Hepatic stellate cell (primary cell): ENCODE measurements around the gene PDIA3.
"Not testable (repeated sequence)": the region's sequence is repeated elsewhere in the genome, so short reads cannot be mapped to it uniquely, and the experiment has no call there.

Experiments used
- DNase-seq: peaks from one replicate; pipeline ENCODE4 v3.0.0; 2011; ENCODE audit warnings: low spot score

PDIA3 gene

DNA sequence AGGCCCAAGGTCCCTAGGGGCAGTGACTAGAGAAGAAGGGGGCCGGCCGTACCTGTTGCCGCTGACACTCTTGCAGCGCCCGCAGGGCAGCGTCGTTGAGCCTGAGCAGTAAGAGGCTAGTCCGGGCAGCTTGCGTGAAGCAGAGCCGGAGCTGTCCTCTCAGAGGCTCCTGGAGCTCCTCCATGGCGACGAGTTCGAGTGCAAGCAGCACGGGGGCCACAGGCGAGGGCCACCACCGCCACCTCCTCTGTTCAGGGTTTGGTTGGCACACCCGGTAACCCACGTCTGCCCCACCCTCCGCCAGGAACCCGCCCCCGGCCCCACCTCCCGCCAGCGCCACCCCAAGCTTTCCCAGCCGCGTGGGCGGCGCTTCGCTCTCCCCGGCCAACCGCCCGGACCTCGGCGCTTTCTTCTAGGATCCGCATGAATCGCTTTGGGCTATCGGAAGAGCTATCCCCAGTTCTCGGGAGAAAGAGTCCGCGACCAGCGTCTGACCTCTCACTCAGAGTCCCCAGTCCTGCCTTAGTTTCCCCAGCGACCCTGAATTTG is 30.6 kb downstream of the PDIA3 start, which contains the start of gene ELL3:
ELL3 (minus strand) TSS at position 249 of the 549 bp plus-strand sequence; CDS start at position 184, 65 bp downstream.
- peak; percentile 66 for DNase-seq

DNA sequence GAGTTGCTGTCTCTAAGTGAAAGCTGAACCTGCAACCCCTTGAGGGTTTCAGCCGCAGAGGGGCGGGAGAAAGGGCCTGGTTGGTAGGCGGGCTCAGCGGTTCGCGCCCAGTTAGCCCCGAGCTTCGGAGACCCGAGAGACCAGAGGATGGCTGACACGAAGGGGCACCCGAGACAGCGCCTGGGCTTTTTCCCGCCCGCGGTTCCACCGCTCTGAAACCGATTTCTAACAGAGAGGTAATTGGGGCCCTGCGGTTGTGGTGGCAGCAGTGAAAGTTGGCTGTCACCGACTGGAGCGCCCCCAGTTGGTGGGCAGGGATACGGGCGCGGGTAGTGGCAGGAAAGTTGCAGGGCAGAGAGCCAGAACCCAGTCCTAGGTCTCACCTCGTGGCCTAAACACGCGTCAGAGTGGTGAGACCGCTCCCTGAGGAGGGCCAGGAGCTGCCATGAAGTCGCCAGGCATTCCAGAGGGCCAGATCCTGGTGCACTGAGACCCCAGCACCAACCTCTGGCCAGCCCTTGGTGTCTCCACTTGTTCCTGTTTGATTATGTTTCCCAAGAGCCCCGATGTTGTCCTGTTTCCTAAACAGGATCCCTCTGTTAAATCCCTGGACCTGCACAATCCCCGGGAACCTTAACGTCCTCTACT is 31.2 kb downstream of the PDIA3 start:
- DNase-seq, result peak; percentile 70

DNA sequence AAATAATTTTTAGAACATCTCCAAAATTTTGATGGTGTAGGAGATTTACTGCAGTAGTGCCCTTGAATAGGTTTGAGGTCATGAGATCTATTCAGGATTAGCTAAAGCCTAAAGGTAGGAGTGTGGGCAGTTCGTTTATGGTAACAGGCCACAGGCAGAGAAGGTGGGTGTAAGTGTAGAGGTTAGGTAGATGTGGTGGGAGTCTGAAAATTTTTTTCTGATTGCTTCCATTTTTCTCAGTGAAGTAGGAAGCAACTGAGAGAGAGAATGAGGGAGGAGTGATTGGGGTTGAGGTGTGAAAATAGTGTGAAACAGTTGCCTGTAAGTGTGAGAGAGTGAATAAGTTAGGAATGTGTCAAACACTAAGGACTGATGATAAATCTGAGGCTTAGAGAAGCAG is 32.8 kb downstream of the PDIA3 start:
- DNase-seq, result no peak

DNA sequence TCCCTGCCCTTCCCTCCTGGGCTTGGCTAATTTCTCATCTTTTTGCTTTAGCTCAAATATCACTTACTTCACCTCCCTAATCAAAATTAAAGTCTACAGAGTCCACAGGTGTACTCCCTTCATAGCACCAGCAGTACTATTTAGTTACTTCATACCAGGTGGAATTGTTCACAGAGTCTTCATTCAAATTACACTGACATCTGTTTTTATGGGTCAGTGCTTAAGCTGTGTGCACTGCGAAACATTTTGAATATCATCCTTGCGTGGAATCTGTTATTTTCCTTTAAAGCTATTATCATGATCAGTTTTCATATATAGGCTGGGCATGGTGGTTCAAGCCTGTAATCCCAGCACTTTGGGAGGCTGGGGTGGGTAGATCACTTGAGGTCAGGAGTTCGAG is 43.2 kb downstream of the PDIA3 start:
- no peak for DNase-seq

GRCh38 chr15:43791993-43792760 is 45.9 kb downstream of the PDIA3 start, which contains the start of gene SERF2:
TSS of gene SERF2 (plus strand) at chr15:43792320. CDS start at chr15:43792377, 57 bp downstream.
- DNase-seq, result peak; percentile 100

- DNase-seq, result peak; percentile 70
Measured at GRCh38 chr15:43792761-43793476, 46.7 kb downstream of the PDIA3 start.

GRCh38 chr15:43793647-43794046 is 47.4 kb downstream of the PDIA3 start:
- DNase-seq, result no peak

DNA sequence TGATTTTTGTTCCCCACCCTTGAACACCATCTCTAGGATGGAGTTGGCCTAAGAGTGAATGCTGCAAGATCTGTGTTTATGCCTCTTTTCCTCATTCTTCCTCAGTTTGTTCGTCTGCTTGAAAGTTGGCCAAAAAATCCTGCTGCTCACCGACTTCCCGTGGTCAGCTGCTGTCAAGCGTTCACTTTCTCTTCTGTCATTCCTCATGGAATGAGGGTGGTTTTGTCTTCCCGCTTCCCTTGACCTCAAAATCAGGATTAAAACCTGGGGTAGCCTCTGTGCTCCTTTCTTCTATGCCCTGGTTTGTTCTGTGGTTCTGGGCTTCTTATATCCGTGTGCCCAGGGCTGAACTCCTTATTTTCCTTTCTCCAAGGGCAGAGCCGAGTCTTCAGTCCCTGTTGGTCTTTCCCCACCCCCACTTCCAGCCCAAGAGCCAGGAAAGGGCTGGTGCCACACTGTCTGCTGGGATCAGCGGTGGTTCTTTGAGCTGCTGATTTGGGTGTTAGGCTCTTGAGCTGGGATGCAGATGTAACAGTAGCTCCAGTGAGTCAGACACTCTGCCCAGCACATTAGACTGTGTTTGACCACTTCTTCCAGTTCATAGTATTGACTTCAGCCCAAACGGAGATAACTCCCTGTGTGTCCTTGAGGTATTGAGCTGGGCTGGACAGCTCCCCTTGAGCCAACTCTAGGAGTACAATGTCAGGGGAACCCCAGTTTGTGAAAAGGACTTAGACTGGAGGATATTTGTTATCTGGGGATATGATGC is 48.2 kb downstream of the PDIA3 start:
- DNase-seq, result no peak

GRCh38 chr15:43795197-43795596 is 49.0 kb downstream of the PDIA3 start:
- no peak for DNase-seq

DNA sequence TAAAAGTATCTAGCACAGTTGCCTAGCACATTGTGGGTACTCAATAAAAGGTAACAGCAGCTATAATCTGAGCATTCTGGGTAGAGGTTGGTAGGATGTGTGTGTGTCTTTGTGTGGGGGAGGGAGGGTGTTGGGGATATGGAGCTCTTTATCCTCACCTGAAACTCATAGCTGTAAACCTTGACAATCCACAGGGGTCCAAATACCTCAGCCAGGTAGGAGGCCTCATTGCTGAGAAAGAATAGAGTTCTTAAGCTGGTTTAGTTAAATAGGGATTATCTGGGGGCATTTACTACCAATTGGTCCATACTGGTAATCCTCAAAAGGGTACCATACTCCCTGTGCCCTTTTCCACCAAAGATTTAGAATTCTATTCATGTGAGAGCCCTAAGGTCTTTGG is 49.8 kb downstream of the PDIA3 start:
- DNase-seq, result no peak

GRCh38 chr15:43796566-43796965 is 50.3 kb downstream of the PDIA3 start:
- DNase-seq, result no peak

DNA sequence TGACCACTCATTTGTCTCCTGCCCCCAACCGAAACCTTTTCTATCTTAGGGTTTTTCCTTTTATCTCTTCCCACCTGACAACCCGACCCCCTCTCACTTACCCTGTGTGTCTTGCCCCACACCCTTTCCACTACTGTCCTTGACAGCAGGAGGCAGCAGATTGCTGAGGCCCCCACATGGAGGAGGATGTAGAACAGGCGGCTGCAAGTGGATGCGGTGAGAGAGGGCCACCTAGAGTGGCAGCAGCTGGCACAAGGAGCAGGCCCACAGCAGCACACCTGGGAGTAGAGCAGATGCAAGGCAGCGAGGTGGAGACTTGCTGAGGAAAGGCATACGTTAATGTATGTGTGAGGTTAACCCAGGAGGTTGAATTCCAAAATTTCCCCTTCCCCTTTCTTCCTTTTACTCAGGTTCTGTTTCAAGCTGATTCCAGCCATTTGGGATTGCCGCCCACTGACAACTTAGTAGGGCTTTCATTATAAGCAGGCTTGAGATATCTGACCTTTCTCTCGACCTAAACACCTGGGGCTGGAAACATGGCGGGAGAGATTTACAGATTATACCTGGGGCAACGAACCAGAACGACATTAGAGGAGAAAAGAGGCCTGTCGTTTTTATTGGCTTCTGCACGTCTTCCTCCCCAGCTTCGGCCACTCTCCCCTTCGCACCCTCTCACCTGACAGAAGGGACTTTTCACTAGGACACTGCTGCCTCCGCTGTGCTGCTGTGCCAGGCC is 53.1 kb downstream of the PDIA3 start:
- DNase-seq, result no peak

GRCh38 chr15:43799945-43800285 is 53.7 kb downstream of the PDIA3 start, which contains the start of gene SERINC4:
TSS of gene SERINC4 (minus strand) at chr15:43800220. CDS start at chr15:43799986, 234 bp downstream.
- no peak for DNase-seq

DNA sequence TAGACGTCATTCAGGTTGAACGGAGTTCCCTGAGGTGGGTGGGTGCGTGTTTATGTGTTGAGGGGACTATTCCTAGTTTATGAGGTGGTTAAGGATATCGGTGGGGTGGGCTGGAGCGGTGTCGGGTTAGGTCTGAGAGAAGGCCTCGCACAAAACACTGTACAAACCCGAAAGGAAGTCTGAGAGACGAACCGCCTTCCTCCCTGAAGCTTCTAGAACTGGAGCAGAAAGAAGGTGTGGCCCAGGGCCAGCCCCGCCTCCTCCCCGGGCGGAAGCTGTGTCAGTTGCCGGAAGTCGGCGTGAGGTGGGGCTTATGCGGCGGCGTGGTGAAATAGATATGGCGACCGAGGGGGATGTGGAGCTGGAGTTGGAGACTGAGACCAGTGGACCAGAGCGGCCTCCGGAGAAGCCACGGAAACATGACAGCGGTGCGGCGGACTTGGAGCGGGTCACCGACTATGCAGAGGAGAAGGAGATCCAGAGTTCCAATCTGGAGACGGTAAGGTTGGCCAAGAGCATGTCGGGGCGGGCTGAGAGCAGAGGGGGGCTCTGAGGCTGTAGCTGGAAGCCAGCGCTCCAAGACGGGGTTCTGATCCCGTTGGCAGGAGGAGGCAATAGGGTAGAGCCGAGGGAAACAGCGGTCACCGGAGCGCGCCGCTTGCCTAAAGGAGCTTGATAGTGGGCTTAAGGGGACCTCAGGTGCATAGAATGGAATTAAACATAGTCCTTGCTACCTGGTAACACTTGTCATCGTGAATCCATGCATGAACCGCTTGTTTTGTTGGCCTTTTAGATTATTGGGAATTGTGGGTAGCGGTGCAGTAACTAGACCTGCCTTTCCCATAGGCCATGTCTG is 54.3 kb downstream of the PDIA3 start, which contains the start of gene HYPK:
HYPK (plus strand) TSS at position 314 of the 856 bp plus-strand sequence; CDS start at position 338, 24 bp downstream.
- peak; percentile 85 for DNase-seq

DNA sequence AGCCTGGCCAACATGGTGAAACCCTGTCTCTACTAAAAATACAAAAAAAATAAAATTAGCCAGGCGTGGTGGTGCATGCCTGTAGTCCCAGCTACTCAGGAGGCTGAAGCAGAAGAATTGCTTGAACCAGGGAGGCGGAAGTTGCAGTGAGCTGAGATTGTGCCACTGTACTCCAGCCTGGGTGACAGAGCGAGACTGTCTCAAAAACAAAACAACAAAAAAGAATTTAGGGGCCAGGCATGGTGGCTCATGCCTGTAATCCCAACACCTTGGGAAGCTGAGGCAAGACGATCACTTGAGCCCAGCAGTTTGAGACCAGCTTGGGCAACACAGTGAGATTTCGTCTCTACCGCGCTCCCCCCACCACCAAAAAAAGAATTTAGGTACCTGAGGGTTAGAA is 56.4 kb downstream of the PDIA3 start:
- not testable (repeated sequence) for DNase-seq

- DNase-seq, result no peak
Measured at GRCh38 chr15:43808435-43808950, 62.3 kb downstream of the PDIA3 start.

DNA sequence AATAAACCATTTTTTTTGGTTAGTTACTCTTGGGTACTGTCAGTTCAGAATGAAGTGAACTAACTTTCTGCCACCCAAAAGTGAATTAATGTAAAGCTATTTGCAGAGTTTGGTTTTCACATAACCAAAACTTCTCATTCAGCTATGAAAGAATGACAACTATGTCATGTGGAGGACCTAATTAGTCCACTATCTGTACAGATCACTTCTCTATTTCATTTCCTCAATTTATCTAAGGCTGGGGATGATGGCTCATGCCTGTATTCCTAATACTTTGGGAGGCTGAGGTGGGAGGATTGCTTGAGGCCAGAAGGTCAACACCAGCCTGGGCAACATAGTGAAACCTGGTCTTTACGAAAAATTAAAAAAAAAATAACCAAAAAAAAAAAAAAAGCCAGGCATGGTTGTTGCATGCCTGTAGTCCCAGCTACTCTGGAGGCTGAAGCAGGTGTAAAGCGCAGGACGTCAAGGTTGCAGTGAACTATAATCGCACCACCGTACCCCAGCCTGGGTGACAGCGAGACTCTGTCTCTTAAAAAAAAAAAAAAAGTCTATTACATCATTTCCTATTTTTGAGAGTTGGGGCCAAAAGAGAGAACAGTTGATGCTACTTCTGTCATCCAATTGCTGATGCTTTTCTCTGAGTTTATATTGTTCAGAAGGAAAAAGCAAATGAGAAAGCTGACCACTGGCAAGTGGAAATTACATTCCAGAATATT is 62.9 kb downstream of the PDIA3 start:
- DNase-seq, result no peak

DNA sequence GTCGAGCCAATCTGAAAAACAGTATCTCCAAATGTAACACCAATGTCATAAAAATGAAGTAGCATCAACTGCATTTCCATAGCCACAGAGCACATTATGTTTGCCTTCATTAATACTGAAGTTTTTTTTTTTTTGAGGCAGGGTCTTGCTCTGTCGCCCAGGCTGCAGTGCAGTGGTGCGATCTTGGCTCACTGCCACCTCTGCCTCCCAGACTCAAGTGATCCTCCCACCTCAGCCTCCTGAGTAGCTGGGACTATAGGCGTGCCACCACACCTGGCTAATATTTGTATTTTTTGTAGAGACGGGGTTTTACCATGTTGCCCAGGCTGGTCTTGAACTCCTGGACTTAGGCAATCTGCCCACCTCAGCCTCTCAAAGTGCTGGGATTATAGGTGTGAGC is 68.8 kb downstream of the PDIA3 start:
- DNase-seq, result not testable (repeated sequence)

DNA sequence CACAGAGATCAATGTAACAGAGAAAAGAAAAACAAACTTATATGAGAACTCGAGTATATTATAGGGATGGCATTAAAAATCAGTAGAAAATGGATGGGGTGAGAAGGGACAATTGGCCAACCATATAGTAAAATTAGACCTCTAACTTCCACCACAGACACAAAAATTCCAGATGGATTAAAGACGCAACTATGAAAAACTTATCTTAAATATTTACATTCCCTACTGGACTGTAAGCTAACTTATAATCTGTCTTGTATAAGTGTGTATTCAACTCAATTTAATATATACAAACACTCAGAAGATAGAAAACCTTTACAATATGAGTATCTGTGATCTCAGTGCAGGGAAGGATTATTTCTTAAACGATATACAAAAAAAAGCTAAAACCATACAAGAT is 75.3 kb downstream of the PDIA3 start:
- no peak for DNase-seq
